AG09319 (cell line): Measurements from ENCODE around the gene HOXA7.

Experiments used
- DNase-seq: peaks from one replicate; pipeline ENCODE4 v3.0.0-alpha.2; 2010; ENCODE audit warnings: low read depth; ENCODE audit errors: extremely low read depth
- TF ChIP-seq, protein P1 (sequence below): IDR thresholded peaks from 2 replicates; pipeline ENCODE4 v1.5.1; 2011; ENCODE audit warnings: low read depth, mild to moderate bottlenecking, inconsistent platforms, low read length, moderate library complexity

HOXA7 gene

DNA sequence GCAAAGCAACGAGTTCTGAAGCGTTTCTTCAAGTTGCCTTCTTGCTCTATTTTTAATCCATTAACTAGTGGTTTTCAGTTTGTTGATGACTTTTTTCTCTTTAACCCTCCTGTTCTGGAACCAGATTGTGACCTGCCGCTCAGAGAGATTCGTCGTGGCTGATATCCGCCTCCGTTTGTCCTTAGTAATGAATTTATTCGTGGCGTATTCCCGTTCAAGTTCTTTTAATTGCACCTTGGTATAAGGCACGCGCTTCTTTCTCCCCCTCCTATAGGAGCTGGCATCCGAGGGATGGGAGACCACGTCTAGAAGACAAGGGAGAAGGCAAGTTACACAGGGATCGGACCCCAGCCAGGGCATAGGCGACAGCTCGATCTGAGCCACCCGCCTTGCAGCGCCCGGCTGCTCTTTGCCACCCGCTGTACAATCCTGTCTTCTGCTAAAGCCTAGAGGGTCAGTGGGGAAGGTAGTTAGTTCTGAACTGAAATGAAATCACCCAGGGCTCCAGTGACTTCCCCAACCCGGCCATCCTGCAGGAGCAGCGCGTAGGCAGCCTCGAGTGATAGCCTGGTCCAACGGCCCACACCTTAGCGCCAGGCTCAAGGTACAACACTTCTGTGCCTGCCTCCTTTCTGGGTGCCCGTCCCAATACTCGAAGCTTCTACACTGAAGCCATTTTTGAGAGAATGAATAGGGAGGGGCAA, 41.8 kb upstream of the HOXA7 start:
- TF ChIP-seq, protein P1, sequence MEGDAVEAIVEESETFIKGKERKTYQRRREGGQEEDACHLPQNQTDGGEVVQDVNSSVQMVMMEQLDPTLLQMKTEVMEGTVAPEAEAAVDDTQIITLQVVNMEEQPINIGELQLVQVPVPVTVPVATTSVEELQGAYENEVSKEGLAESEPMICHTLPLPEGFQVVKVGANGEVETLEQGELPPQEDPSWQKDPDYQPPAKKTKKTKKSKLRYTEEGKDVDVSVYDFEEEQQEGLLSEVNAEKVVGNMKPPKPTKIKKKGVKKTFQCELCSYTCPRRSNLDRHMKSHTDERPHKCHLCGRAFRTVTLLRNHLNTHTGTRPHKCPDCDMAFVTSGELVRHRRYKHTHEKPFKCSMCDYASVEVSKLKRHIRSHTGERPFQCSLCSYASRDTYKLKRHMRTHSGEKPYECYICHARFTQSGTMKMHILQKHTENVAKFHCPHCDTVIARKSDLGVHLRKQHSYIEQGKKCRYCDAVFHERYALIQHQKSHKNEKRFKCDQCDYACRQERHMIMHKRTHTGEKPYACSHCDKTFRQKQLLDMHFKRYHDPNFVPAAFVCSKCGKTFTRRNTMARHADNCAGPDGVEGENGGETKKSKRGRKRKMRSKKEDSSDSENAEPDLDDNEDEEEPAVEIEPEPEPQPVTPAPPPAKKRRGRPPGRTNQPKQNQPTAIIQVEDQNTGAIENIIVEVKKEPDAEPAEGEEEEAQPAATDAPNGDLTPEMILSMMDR, result no peak
- no peak for DNase-seq

- no peak for DNase-seq
- TF ChIP-seq, protein P1, result no peak
These were observed 40.9 kb upstream of the HOXA7 start for GRCh38 chr7:27197137-27198042.

GRCh38 chr7:27196287-27196767, 39.9 kb upstream of the HOXA7 start:
- TF ChIP-seq, protein P1, result peak; percentile 83
- no peak for DNase-seq

- no peak for DNase-seq
- TF ChIP-seq, protein P1, result no peak
These were observed 38.4 kb upstream of the HOXA7 start for GRCh38 chr7:27194686-27195379.

GRCh38 chr7:27194002-27194352, 37.5 kb upstream of the HOXA7 start:
- DNase-seq, result no peak
- TF ChIP-seq, protein P1, result no peak

- TF ChIP-seq, protein P1, result no peak
- DNase-seq, result no peak
These were observed 37.0 kb upstream of the HOXA7 start for GRCh38 chr7:27193335-27194001.
